ENCODE results near the gene RAB6A. TPM values are rescaled to one million over a fixed set of nuclear protein-coding genes. Genes with fewer than 3 reads are reported as not detected.

RAB6A gene
- total RNA-seq, 1 experiment from 2014 or later, result 40.9 TPM

DNA sequence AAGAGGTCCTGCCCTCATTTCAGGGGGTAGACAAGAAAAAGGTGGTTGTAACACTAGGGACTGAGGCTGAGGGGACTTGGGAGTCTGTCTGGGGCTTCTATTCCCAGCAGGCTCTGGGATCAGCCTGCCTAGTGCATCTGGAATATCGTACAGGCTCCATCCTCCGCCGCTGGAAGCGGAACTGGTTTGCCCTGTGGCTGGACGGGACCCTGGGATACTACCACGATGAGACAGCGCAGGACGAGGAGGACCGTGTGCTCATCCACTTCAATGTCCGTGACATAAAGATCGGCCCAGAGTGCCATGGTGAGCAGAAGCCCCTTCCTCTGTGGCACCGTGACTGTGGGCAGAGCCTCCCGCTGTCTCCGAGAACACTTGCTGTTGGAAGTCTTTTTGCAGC lies 110.5 kb downstream of the RAB6A start:
- Histone ChIP-seq H3K27me3 (replicated peaks) (no peaks in the 10 kb centered on the region), H3K4me1 (replicated peaks) (no peaks in the 10 kb centered on the region), H3K36me3 (no peaks in the 10 kb centered on the region), H3K27ac (no peak overlapping the region), H3K4me3 (no peak overlapping the region), H3K9me3 (replicated peaks) (no peaks in the 10 kb centered on the region)
- DNase-seq (ENCODE audit: low read depth in 1 of 2, low spot score in 2 of 2), result no peak

DNA sequence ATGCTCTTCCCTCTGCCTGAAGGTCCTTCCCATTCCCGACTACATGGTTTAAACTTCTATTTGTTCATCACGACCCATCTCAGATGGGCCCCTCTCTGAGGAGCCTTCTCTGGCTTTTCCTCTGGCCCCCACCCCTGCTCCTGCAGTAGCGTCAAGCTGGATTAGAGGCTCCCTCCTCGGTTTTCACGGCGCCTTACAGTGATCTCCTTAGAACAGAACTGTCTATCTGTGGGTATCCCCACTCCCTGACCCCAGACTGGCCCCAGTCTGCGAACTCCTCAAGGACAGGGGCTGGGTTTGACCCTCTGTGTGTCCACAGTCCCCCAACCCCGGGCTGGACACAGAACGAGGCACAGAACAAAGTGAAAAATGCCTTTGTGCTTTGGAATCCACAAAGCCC lies 111.7 kb downstream of the RAB6A start:
- Histone ChIP-seq H3K36me3 (no peaks in the 10 kb centered on the region), H3K4me3 (no peak overlapping the region), H3K27ac (no peak overlapping the region), H3K27me3 (replicated peaks) (no peaks in the 10 kb centered on the region), H3K4me1 (replicated peaks) (no peaks in the 10 kb centered on the region), H3K9me3 (replicated peaks) (no peaks in the 10 kb centered on the region)
- DNase-seq (ENCODE audit: low read depth in 1 of 2, low spot score in 2 of 2), result no peak

DNA sequence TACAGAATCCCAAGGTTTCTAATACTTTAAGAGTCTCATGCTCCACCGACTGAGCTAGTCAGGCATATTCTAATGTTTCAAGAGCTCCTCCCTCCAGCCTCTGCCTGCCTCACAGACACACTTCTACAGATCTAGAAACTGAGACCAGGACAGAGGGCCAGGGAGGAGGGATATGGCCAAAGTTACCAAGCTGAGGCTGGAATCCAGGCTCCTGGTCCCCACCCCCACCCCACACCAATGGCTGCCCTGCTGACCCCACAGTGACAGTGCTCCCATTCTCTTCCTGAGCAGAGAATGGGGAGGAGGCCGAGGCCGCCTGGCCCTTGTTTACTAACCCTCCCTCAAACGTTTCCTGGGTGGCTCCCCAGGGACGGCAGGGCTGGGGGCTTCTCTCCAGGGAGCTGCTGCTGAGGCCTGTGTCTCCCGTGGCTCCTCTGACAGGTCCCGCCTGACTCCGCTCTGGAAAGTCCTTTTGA lies 112.3 kb downstream of the RAB6A start:
- no peaks in the 10 kb centered on the region for H3K27me3 ChIP-seq (replicated peaks)
- no peak overlapping the region for H3K27ac ChIP-seq
- no peaks in the 10 kb centered on the region for H3K36me3 ChIP-seq

DNA sequence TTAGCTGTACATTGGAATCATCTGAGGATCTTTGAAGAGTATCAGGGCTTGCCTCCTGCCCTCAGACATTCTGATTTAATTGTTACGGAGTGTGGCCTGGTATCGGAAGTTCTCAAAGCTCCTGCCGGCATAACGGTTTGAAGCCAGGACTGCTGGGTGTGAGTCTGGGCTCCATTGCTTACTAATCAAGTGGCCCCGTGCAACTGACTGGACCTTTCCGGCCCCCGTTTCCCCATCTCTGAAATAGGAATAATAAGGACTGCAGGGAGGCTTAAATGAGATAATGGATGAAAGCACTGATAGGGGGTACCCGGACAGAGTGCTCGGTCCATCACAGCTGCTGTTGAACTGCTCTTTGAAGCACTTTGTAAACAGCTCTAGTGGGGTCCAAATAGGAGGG lies 112.8 kb downstream of the RAB6A start:
- no peaks in the 10 kb centered on the region for H3K36me3 ChIP-seq
- no peaks in the 10 kb centered on the region for H3K9me3 ChIP-seq (replicated peaks)
- no peak for DNase-seq (ENCODE audit: low read depth in 1 of 2, low spot score in 2 of 2)
- H3K27me3 ChIP-seq (replicated peaks), result no peaks in the 10 kb centered on the region
- no peaks in the 10 kb centered on the region for H3K4me1 ChIP-seq (replicated peaks)
- no peak overlapping the region for H3K27ac ChIP-seq
- no peak overlapping the region for H3K4me3 ChIP-seq

More for the DNA sequence above, 112.3 kb downstream of the RAB6A start:
- no peaks in the 10 kb centered on the region for H3K4me1 ChIP-seq (replicated peaks)
- DNase-seq (ENCODE audit: low read depth in 1 of 2, low spot score in 2 of 2), result no peak
- no peaks in the 10 kb centered on the region for H3K9me3 ChIP-seq (replicated peaks)
- no peak overlapping the region for H3K4me3 ChIP-seq

DNA sequence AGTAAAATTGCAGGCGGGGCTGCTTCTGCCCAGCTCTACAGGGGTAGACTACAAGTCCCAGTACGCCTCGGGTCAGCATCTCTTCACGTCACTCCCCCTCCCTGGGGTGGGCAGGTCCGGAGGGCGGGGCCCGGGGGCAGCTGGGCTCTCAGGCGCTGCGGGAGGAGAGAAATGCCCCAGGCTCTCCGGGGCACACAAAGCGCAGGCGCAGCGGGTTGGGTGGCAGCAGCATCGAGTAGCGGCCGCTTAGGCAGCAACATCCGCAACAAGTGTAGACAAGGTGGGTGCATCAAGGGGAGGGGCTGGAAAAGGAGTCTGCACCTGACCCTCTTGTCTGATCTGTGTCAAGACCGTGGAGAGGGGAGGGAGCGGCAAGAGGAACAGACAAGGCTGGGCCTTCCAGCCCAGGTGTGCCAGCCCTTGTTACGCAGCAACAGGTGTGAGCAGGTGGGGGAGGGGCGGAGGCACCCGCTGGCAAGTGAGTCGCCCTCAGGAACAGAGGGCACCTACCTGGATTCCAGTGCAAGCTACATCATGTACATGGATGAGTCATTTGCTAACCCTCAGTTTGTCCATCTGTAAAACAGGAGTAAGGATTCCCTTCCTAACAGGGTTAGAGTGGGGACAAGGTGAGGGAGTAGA lies 113.3 kb downstream of the RAB6A start:
- DNase-seq (ENCODE audit: low read depth in 1 of 2, low spot score in 2 of 2), result no peak
- Histone ChIP-seq H3K4me3 (no peak overlapping the region), H3K27me3 (replicated peaks) (no peaks in the 10 kb centered on the region), H3K4me1 (replicated peaks) (no peaks in the 10 kb centered on the region), H3K36me3 (no peaks in the 10 kb centered on the region), H3K27ac (no peak overlapping the region), H3K9me3 (replicated peaks) (no peaks in the 10 kb centered on the region)

DNA sequence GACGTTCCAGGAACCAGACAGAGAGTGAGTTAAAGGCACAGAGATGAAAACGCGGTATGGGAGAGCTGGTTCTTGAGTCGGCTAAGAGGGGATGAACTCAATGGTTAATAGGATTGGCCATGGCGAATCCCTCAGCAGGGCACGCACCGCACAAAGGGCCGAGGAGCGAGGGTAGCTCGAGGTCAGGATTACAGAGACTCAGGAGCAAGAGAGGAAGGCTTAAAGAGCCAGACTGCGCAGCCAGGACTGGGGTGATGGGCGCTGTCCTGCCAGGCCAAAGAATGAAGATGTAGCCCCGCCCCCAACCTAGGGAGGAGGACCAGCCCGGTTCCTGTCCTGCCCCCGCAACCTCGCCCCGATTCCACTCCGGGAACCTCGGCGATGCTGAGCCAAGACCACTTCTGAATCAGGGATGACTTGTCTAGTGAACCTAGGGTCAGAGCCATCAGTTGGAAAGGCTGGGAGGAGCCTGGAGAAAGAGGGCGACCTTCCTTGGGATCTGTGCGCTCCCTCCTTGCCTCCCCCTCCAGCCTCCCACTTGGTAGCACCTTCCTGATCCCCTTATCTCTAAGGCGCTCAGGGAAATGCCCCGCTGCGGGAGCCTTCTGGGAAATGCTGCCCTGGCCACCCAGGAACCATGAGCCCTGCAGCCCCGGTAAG lies 114.8 kb downstream of the RAB6A start, which contains the start of gene PLEKHB1:
PLEKHB1 (plus strand) TSS at position 610 of the 660 bp plus-strand sequence; CDS start at position 638, 28 bp downstream.
- H3K4me1 ChIP-seq (replicated peaks), result no peaks in the 10 kb centered on the region
- H3K9me3 ChIP-seq (replicated peaks), result no peaks in the 10 kb centered on the region
- no peak within 1 kb of the TSS for H3K27ac ChIP-seq
- H3K27me3 ChIP-seq (replicated peaks), result no peaks in the 10 kb centered on the region
- no peaks in the 10 kb centered on the region for H3K36me3 ChIP-seq
- DNase-seq (ENCODE audit: low read depth in 1 of 2, low spot score in 2 of 2), result no peak
- H3K4me3 ChIP-seq, result no peak within 1 kb of the TSS

DNA sequence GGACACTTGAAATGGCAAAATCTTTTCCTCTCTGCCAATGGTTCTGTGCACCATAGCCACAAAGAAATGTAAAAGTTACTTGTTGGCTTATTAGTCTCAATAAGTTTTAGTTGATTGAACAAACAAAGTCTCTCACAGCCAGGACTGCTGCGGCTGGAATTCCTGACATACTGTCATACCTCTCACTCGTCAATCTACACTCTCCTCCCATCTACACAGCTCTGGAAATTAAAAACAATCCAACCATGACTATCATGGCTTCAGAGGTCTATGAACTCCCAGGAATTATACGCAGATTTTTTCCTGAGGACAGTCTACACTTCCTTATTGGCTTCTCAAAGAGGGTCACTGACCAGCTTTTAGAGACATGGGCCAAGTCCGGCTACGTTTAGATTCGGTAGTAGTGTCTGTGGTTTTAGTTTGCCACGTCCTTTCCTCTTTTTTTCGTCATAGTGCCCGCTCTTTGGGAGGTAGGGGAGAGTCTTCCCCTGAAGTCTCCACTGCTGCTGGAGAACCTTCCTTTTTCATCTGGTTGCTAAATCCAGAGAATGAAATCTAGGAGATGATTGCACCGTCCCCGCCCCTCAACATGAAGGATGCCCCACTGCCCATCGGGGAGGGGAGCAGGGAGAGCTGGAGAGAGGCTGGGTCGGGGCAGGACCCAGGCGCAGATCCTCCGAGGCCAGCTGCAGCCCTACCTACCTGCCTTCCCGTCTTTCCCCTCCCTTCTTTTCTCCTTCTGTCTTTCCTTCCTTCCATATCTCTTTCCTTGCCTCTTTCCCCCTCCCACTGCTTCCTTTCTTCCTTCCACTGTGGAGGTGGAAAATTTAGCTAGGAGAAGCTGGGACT lies 115.5 kb downstream of the RAB6A start:
- no peaks in the 10 kb centered on the region for H3K27me3 ChIP-seq (replicated peaks)
- H3K9me3 ChIP-seq (replicated peaks), result no peaks in the 10 kb centered on the region
- no peak overlapping the region for H3K27ac ChIP-seq
- H3K4me1 ChIP-seq (replicated peaks), result no peaks in the 10 kb centered on the region
- H3K36me3 ChIP-seq, result no peaks in the 10 kb centered on the region
- no peak for DNase-seq (ENCODE audit: low read depth in 1 of 2, low spot score in 2 of 2)
- no peak overlapping the region for H3K4me3 ChIP-seq

DNA sequence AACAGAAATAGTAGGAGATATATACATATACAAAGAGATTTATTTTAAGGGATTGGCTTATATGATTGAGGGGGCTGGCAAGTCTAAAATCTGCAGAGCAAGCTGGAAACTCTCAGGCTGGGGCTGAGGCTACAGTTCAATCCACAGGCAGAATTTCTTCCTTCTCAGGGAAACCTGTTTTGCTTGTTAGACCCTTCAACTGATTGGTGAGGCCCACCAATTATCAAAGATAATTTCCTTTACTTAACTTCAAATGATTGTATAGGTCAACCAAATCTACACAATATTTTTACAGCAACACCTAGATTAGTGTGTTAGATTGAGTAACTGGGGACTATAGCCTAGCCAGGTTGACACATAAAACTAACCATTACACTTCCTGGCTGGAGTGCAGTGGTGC lies 119.2 kb downstream of the RAB6A start:
- H3K4me3 ChIP-seq, result no peak overlapping the region

DNA sequence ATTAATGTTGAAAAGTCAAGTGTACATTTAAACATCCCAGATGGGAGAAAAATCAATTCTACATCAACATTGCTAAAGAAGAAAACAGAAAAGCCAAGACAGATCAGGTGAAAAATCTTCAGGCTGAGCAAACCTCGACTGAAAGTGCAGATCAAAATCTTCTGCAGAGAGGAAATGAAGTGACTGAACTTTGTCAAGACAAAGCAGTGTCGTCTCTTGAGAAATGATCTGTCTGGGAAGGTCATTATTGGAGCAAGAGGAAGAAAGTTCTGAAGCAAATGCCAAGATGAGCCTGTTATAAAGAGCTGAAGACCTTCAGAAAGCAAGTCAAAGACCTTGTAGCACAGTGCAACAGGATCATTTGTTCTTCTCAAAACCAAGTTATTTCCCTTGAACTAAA lies 120.3 kb downstream of the RAB6A start:
- Histone ChIP-seq H3K36me3 (no peaks in the 10 kb centered on the region), H3K4me1 (replicated peaks) (no peaks in the 10 kb centered on the region), H3K27me3 (replicated peaks) (no peaks in the 10 kb centered on the region), H3K4me3 (no peak overlapping the region), H3K27ac (no peak overlapping the region), H3K9me3 (replicated peaks) (no peaks in the 10 kb centered on the region)
- DNase-seq (ENCODE audit: low read depth in 1 of 2, low spot score in 2 of 2), result no peak

More for the DNA sequence above, 119.2 kb downstream of the RAB6A start:
- Histone ChIP-seq H3K36me3 (no peaks in the 10 kb centered on the region), H3K4me1 (replicated peaks) (no peaks in the 10 kb centered on the region), H3K27ac (no peak overlapping the region), H3K9me3 (replicated peaks) (no peaks in the 10 kb centered on the region), H3K27me3 (replicated peaks) (no peaks in the 10 kb centered on the region)
- DNase-seq (ENCODE audit: low read depth in 1 of 2, low spot score in 2 of 2), result no peak

DNA sequence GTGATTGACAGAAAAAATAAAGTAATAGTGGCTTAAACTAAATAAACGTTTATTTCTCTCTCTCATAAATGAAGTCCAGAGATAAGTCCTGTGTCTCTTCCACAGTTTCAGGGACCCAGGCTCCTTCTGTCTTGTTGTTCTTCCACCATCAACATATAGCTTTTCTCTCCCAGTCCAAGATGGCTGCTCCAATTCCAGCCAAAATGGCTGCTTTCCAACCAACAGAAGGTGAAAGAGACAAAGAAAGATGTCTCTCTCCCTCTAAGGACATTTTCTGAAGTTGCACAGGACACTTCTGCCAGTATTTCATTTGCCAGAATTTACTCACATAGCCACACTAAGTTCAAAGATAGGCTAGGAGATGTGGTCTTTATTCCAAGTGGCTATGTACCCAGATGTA lies 123.9 kb downstream of the RAB6A start:
- DNase-seq (ENCODE audit: low read depth in 1 of 2, low spot score in 2 of 2), result no peak
- no peak overlapping the region for H3K27ac ChIP-seq
- no peak overlapping the region for H3K4me3 ChIP-seq
- no peaks in the 10 kb centered on the region for H3K36me3 ChIP-seq
- H3K4me1 ChIP-seq (replicated peaks), result no peaks in the 10 kb centered on the region
- H3K27me3 ChIP-seq (replicated peaks), result no peaks in the 10 kb centered on the region
- no peaks in the 10 kb centered on the region for H3K9me3 ChIP-seq (replicated peaks)

DNA sequence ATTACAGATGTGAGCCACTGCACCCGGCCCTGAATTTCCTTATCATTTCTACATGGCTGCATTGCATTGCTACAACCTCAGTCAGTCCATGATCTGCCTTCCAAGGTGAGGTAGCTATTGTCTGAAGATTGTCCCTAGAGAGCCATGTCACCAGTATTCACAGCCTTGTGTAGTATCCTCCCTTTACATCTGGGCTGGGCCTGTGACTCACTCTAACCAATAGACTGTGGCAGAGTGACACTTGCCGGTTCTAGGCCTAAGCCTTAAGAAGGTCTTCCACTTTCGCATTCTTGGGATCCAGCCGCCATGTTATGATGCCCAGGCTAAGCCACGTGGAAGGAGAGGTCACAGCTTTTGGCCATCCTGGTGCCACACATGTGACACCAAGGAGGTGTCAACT lies 124.6 kb downstream of the RAB6A start:
- DNase-seq (ENCODE audit: low read depth in 1 of 2, low spot score in 2 of 2), result no peak

DNA sequence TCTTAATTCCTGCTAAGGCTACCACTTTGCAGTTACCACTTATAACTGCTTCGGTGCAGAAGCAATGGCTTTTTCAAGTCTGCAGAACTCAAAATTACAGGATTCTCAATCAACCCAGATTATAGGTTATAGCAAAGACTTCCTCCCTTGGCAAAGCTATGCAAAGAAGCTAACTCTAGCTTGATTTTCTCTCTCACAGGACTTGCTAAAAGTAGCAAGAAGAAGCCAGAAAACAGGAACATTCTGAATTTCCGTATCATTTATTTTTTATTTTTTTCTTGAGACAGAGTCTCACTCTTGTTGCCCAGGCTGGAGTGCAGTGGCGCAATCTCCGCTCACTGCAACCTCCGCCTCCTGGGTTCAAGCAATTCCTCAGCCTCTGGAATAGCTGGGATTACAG lies 125.2 kb downstream of the RAB6A start:
- Histone ChIP-seq H3K4me3 (no peak overlapping the region), H3K9me3 (replicated peaks) (no peaks in the 10 kb centered on the region), H3K4me1 (replicated peaks) (no peaks in the 10 kb centered on the region), H3K27ac (no peak overlapping the region), H3K36me3 (no peaks in the 10 kb centered on the region), H3K27me3 (replicated peaks) (no peaks in the 10 kb centered on the region)
- DNase-seq (ENCODE audit: low read depth in 1 of 2, low spot score in 2 of 2), result no peak

More for the DNA sequence above, 124.6 kb downstream of the RAB6A start:
- Histone ChIP-seq H3K27me3 (replicated peaks) (no peaks in the 10 kb centered on the region), H3K9me3 (replicated peaks) (no peaks in the 10 kb centered on the region), H3K4me1 (replicated peaks) (no peaks in the 10 kb centered on the region), H3K4me3 (no peak overlapping the region), H3K36me3 (no peaks in the 10 kb centered on the region), H3K27ac (no peak overlapping the region)

DNA sequence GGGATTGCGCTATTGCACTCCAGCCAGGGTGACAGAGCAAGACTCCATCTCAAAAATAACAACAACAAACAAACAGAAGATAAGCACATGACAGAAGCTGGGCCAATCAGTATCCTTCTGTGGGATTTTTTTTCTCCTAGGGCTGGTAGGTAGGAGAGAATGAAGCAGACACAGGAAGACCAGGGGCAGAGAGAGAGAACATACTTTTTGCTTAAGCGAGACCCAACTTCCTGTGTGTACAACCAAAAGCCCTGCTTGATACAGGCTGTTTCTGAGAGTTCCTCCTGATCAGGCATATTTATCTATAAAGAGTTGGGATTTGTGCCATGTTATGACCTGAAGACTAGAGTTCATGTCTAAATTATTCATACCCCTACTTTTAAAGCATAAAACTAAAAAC lies 126.9 kb downstream of the RAB6A start:
- no peaks in the 10 kb centered on the region for H3K27me3 ChIP-seq (replicated peaks)
- H3K9me3 ChIP-seq (replicated peaks), result no peaks in the 10 kb centered on the region
- H3K4me3 ChIP-seq, result no peak overlapping the region
- H3K27ac ChIP-seq, result no peak overlapping the region
- no peaks in the 10 kb centered on the region for H3K36me3 ChIP-seq
- H3K4me1 ChIP-seq (replicated peaks), result no peaks in the 10 kb centered on the region
- DNase-seq (ENCODE audit: low read depth in 1 of 2, low spot score in 2 of 2), result no peak

DNA sequence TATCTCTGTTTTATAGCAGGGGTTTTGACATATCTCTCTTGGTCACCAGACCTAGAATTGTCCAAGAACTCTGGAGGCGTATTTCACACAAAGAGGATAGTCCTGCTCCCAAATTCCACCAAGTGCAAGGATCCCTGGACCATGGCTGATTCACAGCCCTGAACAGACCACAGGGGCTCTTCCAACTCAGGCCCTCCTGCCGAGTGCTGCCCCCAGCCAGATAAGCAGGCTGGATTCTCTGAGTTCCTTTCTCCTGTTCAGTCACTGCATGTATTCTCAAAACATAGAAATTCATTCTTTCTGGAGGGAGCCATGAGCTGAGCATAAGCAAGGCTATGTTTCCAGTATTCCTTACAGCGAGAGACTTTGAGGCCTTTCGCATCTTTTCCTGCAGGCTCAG lies 127.9 kb downstream of the RAB6A start:
- Histone ChIP-seq H3K9me3 (replicated peaks) (no peaks in the 10 kb centered on the region), H3K27ac (no peak overlapping the region), H3K4me3 (no peak overlapping the region), H3K4me1 (replicated peaks) (no peaks in the 10 kb centered on the region), H3K27me3 (replicated peaks) (no peaks in the 10 kb centered on the region), H3K36me3 (no peaks in the 10 kb centered on the region)
- DNase-seq (ENCODE audit: low read depth in 1 of 2, low spot score in 2 of 2), result no peak
